GM10847 (cell line): ENCODE results near the gene IRAK2.

Source experiments
- POLR2A ChIP-seq: IDR thresholded peaks from 2 replicates; pipeline ENCODE4 v1.6.1; 2011; ENCODE audit not compliant: insufficient read length; ENCODE audit errors: extremely low read depth

IRAK2 gene

DNA sequence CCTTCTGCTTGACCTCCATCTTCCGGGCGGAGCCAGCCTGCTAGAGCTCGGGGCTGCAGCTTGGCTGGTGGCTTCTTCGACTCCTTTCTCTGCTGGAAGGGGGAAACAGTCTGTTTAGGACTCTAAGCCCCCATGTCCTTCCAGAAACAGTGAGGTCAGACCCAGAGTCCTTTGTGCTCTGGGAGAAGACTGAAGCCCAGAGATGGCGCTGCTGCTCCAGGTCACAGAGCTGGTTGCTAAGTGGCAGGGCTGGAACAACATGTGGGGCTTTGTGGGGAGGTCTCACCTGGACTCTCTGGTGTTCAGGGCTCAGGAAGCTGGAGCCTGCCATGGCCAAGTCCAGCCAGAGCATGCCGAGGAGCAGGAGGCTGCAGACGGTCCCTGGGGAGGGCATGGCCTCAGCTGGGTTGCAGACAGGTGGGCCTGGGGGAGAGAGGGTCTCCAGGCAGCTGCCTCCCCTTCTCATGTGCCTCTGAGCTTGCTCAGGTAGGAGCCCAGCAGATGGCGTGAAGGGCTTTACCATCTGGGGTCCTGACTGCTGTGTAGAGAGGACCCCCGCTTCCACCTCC lies 125.2 kb downstream of the IRAK2 start:
- no peak for TF ChIP-seq POLR2A

DNA sequence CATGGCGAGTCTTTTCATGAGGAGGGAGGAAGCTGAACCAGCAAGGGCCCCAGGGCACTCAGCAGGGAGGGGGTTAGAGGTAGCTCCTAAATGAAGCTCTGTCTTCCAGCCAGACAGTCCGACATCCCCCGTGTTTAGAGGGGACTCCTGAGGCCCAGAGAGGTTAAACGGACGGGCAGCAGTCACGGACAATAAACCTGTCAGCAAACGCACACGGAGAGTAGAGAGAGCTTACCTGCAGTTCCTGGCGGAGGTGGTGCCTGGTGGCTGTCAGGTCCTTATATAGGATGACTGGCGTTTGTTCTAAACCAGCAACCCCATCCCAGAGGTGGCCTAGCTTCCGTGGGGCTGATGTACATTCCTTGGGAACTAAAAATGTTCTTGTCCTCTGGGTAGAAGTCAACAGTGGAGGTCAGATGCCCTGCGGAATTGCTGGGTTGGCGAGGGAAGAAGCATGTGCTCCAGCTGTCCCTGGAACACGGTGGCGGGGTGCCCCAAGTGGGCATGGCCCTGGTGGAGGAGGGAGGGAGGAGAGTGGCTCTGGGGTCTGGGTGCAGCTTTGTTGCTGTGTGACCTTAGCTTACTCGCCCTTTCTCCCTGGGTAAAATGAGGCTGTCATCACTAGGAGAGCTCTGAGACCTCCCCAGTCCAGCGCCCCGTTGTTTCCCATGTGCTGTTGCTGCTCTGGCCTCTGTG lies 125.9 kb downstream of the IRAK2 start:
- no peak for TF ChIP-seq POLR2A

DNA sequence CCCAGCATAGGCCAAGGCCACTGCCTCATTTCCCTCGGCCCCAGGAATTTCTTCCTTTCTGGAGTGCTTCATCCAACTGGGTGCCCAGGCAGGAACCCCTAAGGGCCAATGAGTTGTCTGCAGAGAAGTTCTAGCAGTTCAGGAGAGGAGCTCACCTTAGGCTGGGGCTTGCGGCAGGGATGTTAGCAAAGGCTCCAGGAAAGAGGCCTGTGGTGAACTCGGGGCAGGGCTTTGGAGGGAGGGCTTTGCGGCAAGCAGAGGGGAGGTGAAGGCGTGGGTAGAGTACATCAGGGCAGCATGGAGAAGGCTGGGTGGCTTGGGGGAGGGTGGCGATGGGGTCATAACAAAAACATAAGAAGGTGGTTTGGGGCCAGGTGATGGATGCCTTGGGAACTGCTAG lies 126.9 kb downstream of the IRAK2 start:
- TF ChIP-seq POLR2A: no peak

DNA sequence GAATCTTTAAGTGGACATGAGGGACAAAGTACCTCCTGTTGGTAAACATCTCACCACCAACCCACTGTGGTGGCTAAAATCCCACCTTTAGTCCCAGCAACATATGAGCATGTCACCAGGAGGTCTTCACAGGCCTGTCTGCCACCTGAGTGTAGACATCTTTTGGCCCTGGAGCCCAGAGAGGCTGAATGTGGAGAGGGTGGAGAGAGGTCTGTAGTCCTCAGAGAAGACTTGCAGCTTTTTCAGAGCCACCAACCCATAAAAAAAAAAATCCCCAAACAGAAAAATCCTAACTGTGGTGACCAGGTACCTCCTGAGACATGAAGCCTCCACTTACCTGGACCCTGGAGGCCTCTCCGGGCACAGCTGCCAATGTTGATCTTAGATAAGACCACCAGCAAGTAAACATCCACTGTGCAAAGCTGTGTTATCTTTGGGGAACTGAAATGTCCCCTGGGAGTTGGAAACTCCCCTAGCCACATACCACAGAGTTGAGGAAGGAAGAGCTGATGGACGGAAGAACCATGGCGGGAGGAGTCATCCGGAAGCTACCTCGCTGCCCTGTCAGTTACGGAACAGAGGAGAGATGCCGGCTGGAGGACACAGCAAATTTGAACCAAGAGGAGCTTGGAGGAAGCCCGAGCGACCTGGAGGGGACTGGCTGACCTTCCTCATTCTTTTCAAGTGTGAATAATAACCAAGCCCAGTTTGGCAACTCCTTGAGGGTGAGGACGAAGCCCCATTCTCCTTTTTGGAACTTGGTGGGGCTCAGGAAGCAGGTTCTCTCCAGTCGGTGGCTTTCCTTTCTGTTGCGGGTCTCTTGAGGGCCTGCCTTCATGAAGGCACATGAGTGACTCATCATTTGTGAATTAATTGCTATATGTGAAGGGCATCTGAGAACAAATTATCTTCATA lies 128.0 kb downstream of the IRAK2 start, which contains the start of gene GHRL:
TSS of gene GHRL (minus strand) at position 443 of the 915 bp plus-strand sequence. CDS start 2,767 bp downstream, outside the sequence.
- peak; percentile 18 for TF ChIP-seq POLR2A
